PFSK-1 (cell line): ENCODE measurements around the gene FAM180A.

Experiments used
- POLR2AphosphoS5 ChIP-seq: IDR thresholded peaks from 2 replicates; pipeline ENCODE4 v1.6.1; 2012; ENCODE audit warnings: low read depth, mild to moderate bottlenecking, control low read depth, low read length, moderate library complexity
- SIN3A ChIP-seq: IDR thresholded peaks from 2 replicates; pipeline ENCODE4 v1.6.1; 2012; ENCODE audit warnings: mild to moderate bottlenecking, low read length, moderate library complexity, borderline replicate concordance; ENCODE audit not compliant: insufficient read depth
- TAF1 ChIP-seq: IDR thresholded peaks from 2 replicates; pipeline ENCODE4 v1.6.1; 2012; ENCODE audit warnings: low read length, control low read depth, borderline replicate concordance; ENCODE audit not compliant: insufficient read depth
- TF ChIP-seq, protein P1 (sequence below), 2 experiments: IDR thresholded peaks; 2 replicates each; pipeline versions ENCODE4 v1.6.1 to v1.8.0; 2011 to 2012; ENCODE audit warnings: low read depth in 2 of 2, low read length in 2 of 2, control low read depth in 1 of 2, inconsistent platforms in 1 of 2, mild to moderate bottlenecking in 1 of 2, moderate library complexity in 1 of 2; ENCODE audit not compliant: insufficient read depth in 1 of 2

DNA sequence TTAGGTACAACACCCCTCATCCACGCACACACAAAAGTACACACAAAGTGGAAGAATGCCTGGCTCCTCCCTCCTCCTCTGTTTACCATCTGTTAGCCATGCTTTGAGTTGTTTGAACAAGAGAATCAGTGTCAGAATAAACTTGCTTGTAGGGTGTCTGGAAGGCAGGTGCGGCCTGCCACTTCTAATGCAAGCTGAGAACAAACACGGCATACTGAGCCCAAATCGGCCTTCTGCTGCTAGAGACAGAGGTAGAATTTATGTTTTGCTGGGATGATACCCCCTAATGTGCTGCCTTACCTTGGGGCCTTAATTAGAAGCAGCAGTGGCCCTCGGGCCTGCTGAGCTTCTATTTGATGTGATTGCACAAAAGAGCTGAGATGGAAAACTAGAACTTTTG lies 24.9 kb upstream of the FAM180A start:
- TF ChIP-seq SIN3A (no peak), POLR2AphosphoS5 (no peak), TAF1 (no peak)
- TF ChIP-seq, protein P1, sequence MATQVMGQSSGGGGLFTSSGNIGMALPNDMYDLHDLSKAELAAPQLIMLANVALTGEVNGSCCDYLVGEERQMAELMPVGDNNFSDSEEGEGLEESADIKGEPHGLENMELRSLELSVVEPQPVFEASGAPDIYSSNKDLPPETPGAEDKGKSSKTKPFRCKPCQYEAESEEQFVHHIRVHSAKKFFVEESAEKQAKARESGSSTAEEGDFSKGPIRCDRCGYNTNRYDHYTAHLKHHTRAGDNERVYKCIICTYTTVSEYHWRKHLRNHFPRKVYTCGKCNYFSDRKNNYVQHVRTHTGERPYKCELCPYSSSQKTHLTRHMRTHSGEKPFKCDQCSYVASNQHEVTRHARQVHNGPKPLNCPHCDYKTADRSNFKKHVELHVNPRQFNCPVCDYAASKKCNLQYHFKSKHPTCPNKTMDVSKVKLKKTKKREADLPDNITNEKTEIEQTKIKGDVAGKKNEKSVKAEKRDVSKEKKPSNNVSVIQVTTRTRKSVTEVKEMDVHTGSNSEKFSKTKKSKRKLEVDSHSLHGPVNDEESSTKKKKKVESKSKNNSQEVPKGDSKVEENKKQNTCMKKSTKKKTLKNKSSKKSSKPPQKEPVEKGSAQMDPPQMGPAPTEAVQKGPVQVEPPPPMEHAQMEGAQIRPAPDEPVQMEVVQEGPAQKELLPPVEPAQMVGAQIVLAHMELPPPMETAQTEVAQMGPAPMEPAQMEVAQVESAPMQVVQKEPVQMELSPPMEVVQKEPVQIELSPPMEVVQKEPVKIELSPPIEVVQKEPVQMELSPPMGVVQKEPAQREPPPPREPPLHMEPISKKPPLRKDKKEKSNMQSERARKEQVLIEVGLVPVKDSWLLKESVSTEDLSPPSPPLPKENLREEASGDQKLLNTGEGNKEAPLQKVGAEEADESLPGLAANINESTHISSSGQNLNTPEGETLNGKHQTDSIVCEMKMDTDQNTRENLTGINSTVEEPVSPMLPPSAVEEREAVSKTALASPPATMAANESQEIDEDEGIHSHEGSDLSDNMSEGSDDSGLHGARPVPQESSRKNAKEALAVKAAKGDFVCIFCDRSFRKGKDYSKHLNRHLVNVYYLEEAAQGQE (IDR thresholded peaks at IDR 0.05; ENCODE audit: insufficient read depth in 1 of 2, low read depth in 2 of 2, low read length in 2 of 2): no peak
